NCI-H748 treated with DMSO at 0.1 percent for 48 hours (cell line): ENCODE results near the gene IL16.
"Not testable (repeated sequence)": the region's sequence is repeated elsewhere in the genome, so short reads cannot be mapped to it uniquely, and the experiment has no call there.

ENCODE experiments used
- DNase-seq: peaks from one replicate; lab custom pipeline; 2025; lab: John Stamatoyannopoulos, UW

IL16 gene

GRCh38 chr15:81337713-81338157, 141.1 kb downstream of the IL16 start:
- no peak for DNase-seq

GRCh38 chr15:81338170-81339007, 141.7 kb downstream of the IL16 start:
- DNase-seq: no peak

- DNase-seq: no peak
These were observed 142.6 kb downstream of the IL16 start for GRCh38 chr15:81339321-81339720.

- no peak for DNase-seq
These were observed 143.2 kb downstream of the IL16 start for GRCh38 chr15:81339851-81340250.

- DNase-seq: no peak
These were observed 144.7 kb downstream of the IL16 start for GRCh38 chr15:81341351-81341750.

GRCh38 chr15:81343371-81343770, 146.7 kb downstream of the IL16 start:
- no peak for DNase-seq

- DNase-seq: no peak
These were observed 149.9 kb downstream of the IL16 start for GRCh38 chr15:81346611-81347010.

GRCh38 chr15:81347910-81348309, 151.2 kb downstream of the IL16 start:
- DNase-seq: no peak

- DNase-seq: not testable (repeated sequence)
These were observed 152.0 kb downstream of the IL16 start for GRCh38 chr15:81348691-81349090.

GRCh38 chr15:81349271-81349670, 152.6 kb downstream of the IL16 start:
- DNase-seq: no peak

GRCh38 chr15:81351651-81352050, 155.0 kb downstream of the IL16 start:
- no peak for DNase-seq

- no peak for DNase-seq
These were observed 159.6 kb downstream of the IL16 start for GRCh38 chr15:81356252-81356651.

- DNase-seq: no peak
These were observed 160.6 kb downstream of the IL16 start for GRCh38 chr15:81357180-81357686.

- DNase-seq: no peak
These were observed 161.6 kb downstream of the IL16 start for GRCh38 chr15:81358248-81358647.

- no peak for DNase-seq
These were observed 163.8 kb downstream of the IL16 start for GRCh38 chr15:81360491-81360890.

- no peak for DNase-seq
These were observed 165.2 kb downstream of the IL16 start for GRCh38 chr15:81361891-81362290.

GRCh38 chr15:81362790-81363189, 166.1 kb downstream of the IL16 start:
- no peak for DNase-seq

GRCh38 chr15:81363276-81363675, 166.6 kb downstream of the IL16 start:
- no peak for DNase-seq
